IPS-NIHi7 (cell line): ENCODE results near the gene PCSK1N.
"Not testable (repeated sequence)": the region's sequence is repeated elsewhere in the genome, so short reads cannot be mapped to it uniquely, and the experiment has no call there.

Source experiments
- DNase-seq: peaks from one replicate; pipeline ENCODE4 v3.0.0; 2012; ENCODE audit warnings: mixed read lengths; ENCODE audit errors: extremely low spot score

PCSK1N gene

GRCh38 chrX:48823053-48823452 lies 12.4 kb downstream of the PCSK1N start:
- no peak for DNase-seq

GRCh38 chrX:48819394-48819793 lies 16.0 kb downstream of the PCSK1N start:
- not testable (repeated sequence) for DNase-seq

DNA sequence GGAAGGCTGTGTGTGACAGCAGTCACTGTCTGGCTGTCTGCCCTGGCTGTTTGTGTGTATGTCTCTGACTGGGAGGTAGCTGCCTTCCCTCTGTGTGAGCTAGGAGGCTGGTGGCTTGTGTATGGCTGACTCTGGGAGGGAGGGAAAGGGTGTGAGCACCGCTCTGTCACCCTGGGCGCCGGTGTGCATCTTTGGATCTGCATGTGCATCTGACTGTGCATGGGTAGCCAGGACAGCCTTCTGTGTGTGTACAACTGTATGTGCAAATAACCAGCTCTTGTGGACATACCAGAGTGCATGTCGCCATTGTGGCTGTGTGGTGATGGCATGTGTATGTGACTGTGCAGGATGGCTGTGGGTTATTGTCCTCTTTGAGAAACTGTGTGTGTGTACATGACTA lies 16.5 kb downstream of the PCSK1N start:
- DNase-seq = no peak

- no peak for DNase-seq
These were observed 17.3 kb downstream of the PCSK1N start for GRCh38 chrX:48818098-48818497.

DNA sequence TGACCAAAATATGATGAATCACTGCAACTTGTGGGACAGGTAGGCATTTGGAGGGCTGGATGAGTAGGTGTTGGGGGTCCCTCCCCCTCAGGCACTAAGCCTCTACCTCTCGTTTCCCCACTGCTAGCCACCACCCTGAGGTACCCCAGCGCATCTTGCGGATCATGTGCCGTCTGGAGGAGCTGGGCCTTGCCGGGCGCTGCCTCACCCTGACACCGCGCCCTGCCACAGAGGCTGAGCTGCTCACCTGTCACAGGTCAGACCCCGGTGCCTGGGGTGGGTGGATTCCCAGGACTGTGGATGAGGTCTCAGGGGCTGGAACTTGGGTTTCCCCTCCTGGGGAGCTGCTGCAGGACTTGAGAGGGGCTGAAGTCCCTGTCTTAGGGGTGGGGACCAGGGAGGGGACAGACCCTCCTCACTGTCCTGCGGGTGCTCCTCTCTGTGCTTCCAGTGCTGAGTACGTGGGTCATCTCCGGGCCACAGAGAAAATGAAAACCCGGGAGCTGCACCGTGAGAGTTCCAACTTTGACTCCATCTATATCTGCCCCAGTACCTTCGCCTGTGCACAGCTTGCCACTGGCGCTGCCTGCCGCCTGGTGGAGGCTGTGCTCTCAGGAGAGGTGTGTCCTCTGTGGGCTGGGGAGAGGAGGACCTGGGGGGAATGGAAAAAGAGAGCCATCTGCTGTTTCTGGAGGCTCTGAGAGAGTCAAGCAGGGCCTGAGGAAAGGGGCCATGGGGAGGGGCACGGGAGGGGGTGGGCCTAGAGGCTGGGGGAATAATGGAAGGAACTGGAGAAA lies 19.2 kb downstream of the PCSK1N start:
- DNase-seq = no peak

GRCh38 chrX:48815266-48815665 lies 20.1 kb downstream of the PCSK1N start:
- DNase-seq = no peak

GRCh38 chrX:48814722-48815121 lies 20.7 kb downstream of the PCSK1N start:
- DNase-seq = no peak

DNA sequence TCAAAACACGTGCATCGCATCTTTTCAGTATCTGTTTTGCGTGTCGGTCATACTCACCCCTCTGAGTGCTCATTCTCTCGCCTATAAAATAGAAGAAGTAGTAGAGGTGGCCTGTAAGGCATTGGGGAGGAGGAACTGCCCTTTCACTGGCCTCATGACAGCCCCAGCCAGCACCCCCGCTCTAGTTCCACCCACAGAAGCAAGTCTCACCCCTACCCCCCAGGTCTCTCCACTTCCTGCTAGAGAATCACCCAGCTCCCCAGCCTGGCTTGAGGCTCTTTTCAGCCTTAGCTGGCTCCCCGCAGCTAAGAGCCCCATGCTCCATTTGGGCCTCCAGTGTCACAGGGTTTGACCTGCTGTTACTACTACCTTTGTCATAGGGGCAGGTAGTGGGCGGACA lies 21.8 kb downstream of the PCSK1N start:
- DNase-seq = no peak

GRCh38 chrX:48806081-48806480 lies 29.3 kb downstream of the PCSK1N start:
- no peak for DNase-seq

DNA sequence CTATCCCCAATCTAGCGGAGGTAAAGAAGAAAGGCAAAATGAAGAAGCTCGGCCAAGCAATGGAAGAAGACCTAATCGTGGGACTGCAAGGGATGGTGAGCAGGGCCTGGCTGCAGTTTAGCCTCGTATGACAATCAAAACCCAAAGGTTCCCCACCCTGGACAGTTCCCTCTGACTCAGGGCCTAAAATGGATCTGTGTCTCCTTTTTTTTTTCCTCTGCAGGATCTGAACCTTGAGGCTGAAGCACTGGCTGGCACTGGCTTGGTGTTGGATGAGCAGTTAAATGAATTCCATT lies 32.6 kb downstream of the PCSK1N start:
- DNase-seq = no peak

DNA sequence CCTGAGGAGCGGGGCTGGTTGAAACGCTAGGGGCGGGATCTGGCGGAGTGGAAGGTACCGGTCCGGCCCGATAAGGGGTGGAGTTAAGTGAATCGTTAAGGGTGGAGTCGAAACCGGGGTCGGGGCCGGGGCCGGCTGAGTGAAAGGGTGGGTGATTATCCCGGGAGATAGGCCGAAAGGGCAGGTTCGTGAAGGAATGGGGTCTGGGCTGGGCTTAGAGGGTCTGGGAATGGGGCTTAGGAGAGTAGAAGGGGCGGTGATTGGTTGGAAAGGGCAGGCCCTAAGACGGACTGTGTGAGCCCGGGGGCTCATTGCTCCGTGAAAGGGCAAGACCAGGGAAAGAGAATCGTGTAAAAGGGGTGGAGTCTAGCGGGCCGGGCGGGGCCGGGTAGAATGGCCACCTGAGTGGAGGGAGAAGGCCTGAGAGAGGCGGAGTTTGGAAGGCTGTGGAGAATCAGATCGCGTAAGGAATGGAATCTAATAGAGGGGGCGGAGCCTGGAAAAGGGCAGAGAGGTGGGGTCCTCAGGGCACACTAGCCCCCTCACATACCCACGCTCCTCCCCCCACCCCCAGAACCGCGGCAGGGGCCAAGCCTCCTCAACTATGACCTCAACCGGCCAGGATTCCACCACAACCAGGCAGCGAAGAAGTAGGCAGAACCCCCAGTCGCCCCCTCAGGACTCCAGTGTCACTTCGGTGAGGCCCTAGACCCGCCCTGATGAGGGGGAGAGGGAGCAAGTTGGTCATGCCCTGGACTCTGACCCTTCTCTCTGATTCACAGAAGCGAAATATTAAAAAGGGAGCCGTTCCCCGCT lies 33.1 kb downstream of the PCSK1N start:
- DNase-seq = peak; percentile 78

DNA sequence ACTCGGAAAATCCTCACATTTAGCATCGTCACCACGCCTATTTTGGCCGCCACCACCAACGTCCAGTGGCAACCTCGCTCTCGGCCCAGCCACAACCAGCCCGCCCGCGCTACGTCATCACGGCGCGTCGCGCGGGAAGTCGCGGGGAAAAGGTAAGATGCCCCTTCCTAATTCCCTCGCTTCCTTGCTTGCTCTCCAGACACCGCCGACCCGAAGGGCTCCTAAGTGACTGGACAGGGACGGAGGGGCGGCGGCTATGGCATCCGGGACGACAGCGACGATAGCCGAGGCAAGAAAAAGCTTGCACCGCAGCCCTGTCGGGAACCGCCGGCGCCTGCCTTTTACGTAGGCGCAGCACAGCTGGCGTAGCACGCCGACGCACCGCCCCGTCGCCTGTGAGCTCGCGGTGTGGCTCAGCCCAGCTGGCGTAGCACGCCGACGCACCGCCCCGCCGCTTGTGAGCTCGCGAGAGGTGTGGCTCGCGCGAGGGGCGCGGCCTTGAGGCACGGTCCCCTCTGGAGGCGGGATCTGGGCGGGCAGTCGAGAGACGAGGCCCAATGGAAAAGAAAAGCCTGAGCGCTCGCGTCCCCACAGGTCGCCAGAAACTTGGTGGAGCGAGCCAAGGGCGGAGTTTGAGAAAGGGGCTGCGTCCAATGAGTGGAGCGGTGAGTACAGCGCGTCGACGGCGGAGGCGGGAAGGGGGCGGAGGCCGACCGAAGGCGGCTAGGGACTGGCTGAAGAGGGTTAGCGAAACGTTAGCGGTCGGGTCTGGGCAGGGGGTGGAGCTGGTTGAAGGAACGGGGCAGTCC lies 33.9 kb downstream of the PCSK1N start, which contains the start of gene HDAC6:
Gene HDAC6 (plus strand): TSS at position 788 of the 809 bp plus-strand sequence. CDS start 626 bp downstream, outside the sequence.
- peak; percentile 88 for DNase-seq

DNA sequence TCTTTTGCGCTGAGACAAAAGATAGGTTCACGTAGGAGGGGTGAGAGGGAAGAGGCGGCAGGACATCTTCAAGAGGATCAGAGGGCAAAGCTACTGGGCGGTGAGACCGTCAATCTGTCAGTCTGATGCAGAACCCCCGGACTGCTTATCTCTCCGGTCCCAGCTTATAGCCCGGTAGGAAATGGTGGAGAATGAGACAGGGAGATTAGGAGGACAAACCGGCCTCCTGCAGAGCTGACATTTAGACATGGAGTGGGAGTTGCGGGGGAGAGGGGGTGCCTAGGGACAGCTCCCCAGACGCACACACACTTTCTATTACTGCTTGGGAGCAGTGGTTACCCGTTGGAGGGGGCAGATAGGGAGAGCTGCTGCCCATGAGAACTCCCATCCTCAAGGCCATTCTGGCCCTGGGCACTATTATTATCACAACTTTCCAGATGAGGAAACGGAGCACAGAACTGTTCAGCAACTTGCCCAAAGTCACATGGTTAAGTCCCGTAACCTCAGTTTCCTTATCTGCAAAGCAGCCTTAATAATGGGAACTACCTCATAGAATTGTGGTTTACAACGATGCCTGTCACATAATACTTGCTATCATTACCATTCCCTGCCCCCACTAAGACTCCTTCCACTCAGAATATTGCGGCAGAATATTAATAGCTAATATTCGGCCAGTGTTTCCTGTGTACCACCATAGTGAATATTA lies 34.7 kb downstream of the PCSK1N start:
- DNase-seq = no peak

DNA sequence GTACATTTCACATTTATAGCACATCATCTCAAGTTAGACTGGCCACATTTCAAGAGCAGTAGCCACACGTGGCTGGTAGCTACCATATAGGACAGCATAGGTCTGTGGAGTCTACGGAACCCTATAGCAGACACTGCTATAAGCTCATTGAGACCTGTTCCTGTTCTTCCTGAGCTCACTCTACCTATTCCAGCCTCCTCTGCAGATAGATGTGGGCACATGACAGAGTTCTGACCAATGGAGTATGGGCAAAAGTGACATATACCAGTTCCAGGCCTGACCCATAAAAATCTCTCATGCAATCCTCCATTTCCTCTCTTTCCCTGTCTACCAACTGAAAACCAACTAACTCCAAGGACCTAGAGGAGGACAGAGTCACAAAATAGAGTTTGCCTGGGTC lies 37.1 kb downstream of the PCSK1N start:
- DNase-seq = no peak

GRCh38 chrX:48794911-48795515 lies 40.4 kb downstream of the PCSK1N start:
- no peak for DNase-seq

DNA sequence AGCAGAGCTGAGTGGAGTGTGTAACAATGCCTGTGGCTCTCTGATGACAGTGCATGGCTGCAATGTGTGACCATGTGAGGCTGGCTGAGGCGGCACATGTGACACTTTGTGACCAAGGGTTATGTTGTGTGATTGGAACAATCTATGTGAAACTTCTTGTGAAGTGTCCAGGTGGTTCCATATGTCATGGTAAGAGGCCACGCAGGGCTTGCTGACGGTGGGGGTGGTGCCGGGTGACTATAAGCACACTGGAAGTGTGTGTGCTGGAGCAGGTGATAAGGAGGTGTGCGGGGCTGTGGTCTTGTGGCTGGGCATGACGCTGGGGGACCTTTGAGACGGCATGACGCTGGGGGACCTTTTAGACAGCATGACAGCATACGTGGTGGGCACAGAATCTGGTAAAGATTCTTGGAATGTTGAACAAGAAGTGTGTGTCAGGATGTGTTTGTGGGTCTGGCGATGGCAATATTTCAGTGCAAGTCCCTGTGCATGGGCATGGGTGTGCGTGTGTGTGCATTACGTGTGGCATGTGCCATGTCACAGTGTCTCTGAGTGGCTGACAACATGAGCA lies 41.0 kb downstream of the PCSK1N start:
- DNase-seq = no peak

- no peak for DNase-seq
These were observed 41.5 kb downstream of the PCSK1N start for GRCh38 chrX:48793935-48794334.

DNA sequence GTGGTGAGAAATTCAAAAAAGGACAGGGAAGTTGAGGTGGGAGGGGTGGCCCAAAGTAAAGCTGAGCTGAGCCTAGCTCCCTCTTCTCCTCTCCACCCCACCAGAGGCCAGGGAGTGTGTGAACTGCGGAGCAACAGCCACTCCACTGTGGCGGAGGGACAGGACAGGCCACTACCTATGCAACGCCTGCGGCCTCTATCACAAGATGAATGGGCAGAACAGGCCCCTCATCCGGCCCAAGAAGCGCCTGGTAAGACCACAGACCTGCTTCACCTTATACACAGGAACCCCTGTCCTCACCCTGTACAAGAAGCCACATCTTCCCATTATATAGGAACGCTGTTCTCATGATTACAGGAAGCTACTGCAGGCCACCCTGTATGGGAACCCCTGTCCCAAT lies 43.2 kb downstream of the PCSK1N start:
- DNase-seq = no peak

DNA sequence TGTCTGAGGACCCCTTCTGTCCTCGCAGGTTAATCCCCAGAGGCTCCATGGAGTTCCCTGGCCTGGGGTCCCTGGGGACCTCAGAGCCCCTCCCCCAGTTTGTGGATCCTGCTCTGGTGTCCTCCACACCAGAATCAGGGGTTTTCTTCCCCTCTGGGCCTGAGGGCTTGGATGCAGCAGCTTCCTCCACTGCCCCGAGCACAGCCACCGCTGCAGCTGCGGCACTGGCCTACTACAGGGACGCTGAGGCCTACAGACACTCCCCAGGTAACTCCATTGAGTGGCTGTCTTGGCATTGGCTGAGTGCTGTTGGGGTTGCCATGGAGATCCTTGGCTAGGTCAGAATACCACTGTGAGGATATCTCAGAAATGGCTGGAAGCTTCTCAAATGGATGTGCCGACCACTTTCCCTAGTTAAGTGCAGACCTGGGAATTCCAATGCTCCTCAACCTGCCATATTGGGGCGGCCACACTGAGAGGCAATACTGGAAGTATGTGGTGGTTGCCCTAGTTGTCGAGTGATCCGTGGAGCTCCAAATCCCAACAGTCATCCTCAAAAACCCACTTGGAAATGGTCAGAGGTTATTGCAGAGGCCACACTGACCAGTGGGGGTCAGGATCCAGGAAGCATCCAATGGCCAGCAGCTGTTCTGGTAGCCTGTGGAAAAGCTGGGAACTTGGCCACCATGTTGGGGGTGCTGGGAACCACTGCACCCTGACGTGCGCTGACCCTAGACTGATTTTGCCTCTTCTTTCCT lies 44.2 kb downstream of the PCSK1N start:
- DNase-seq = no peak

DNA sequence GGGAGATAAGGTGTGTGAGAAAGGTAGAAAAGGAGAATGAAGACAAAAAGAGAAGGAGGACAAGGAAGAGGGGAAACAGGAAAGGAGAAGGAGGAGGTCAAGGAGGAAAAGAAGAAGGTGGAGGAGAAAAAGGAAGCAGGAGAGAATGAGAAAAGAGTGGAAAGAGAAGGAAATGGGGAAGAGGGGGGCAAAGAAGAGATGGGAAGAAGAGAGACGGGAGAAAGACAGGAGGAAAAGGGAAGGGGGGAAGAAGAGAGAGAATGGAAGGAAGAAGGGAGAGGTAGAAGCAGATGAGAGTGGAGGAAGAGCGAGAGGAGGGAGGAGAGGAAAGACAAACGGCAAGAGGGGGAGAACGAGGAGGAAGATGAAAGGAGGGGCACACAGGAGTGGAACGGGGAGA lies 44.9 kb downstream of the PCSK1N start:
- no peak for DNase-seq
